ENCODE measurements around the gene DAP.
"Not testable (repeated sequence)": the region's sequence is repeated elsewhere in the genome, so short reads cannot be mapped to it uniquely, and the experiment has no call there.

The DAP gene

DNA sequence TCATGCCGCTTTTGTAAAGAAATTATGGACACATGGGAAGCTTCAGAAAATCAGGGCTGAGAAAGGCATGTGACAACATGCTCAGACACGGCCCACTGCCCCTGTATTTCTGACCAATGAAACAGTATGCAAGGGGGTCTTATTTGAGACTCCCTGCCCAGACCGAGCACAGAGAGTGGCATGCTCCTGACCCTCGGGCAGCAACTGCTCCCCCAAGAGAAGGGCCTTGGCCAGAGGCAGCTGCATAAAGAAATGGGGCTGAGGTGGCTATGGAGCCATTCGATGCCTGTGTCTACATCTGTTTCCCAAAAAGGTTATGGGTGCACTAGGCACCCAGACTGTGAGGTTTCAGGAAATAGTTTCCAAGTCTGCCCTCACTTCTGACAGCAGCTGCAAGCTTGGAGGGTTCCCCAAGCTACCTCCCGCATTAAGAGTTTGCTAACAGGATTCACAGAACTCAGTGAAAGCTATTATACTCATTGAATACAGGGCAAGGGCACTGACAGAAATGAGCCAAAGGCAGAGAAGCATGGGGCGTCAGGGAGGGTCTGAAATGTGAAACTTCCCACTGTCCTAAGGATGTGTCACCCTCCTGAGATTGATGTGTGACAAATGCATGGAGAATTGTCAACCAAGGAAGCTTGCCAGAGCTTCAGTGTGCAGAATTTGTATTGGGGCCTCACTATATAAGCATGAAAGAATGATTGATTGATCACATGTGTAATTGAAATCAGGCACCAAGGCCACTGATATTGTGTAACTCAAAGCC is 94.3 kb downstream of the DAP start:
- no peak overlapping the region for H3K4me3 ChIP-seq (ENCODE audit: low read length)
- no peak for DNase-seq (ENCODE audit: low read depth)
- TF ChIP-seq, protein P1, sequence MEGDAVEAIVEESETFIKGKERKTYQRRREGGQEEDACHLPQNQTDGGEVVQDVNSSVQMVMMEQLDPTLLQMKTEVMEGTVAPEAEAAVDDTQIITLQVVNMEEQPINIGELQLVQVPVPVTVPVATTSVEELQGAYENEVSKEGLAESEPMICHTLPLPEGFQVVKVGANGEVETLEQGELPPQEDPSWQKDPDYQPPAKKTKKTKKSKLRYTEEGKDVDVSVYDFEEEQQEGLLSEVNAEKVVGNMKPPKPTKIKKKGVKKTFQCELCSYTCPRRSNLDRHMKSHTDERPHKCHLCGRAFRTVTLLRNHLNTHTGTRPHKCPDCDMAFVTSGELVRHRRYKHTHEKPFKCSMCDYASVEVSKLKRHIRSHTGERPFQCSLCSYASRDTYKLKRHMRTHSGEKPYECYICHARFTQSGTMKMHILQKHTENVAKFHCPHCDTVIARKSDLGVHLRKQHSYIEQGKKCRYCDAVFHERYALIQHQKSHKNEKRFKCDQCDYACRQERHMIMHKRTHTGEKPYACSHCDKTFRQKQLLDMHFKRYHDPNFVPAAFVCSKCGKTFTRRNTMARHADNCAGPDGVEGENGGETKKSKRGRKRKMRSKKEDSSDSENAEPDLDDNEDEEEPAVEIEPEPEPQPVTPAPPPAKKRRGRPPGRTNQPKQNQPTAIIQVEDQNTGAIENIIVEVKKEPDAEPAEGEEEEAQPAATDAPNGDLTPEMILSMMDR (IDR thresholded peaks at IDR 0.05; ENCODE audit: insufficient read depth, low read depth, low read length, missing control alignments), result no peak

DNA sequence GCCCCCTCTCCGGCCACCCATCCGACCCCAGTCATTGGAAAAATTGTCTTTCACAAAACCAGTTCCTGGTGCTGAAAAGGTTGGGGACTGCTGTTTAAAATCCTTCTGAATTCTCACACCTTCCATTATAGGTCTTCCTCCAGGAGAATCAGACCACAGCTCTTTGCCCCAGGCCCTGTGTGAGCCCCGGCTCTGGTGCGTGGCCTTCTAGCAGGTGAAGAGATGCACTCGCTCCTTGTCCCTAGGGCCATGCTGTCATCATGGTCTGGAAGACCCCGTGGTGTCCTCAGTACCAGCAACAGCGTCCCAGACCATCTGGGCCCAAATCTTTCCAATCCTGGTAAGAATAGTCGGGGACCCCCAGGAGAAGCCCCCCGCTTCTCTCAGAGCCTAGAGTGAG is 95.2 kb downstream of the DAP start:
- no peak for DNase-seq (ENCODE audit: low read depth)
- TF ChIP-seq, protein P1 (IDR thresholded peaks at IDR 0.05; ENCODE audit: insufficient read depth, low read depth, low read length, missing control alignments), result no peak
- no peak overlapping the region for H3K4me3 ChIP-seq (ENCODE audit: low read length)

GRCh38 chr5:10664180-10664769 is 96.8 kb downstream of the DAP start:
- not testable (repeated sequence) for DNase-seq (ENCODE audit: low read depth); H3K4me3 ChIP-seq (ENCODE audit: low read length)

GRCh38 chr5:10663489-10664179 is 97.4 kb downstream of the DAP start:
- DNase-seq (ENCODE audit: low read depth), result no peak
- TF ChIP-seq, protein P1 (IDR thresholded peaks at IDR 0.05; ENCODE audit: insufficient read depth, low read depth, low read length, missing control alignments), result no peak
- no peak overlapping the region for H3K4me3 ChIP-seq (ENCODE audit: low read length)

- DNase-seq (ENCODE audit: low read depth), result no peak
- TF ChIP-seq, protein P1 (IDR thresholded peaks at IDR 0.05; ENCODE audit: insufficient read depth, low read depth, low read length, missing control alignments), result no peak
- no peak overlapping the region for H3K4me3 ChIP-seq (ENCODE audit: low read length)
Observed at GRCh38 chr5:10662661-10663488, 98.2 kb downstream of the DAP start.

- H3K4me3 ChIP-seq (ENCODE audit: low read length), result no peak overlapping the region
- TF ChIP-seq, protein P1 (IDR thresholded peaks at IDR 0.05; ENCODE audit: insufficient read depth, low read depth, low read length, missing control alignments), result no peak
- DNase-seq (ENCODE audit: low read depth), result no peak
Observed at GRCh38 chr5:10662083-10662482, 99.0 kb downstream of the DAP start.

DNA sequence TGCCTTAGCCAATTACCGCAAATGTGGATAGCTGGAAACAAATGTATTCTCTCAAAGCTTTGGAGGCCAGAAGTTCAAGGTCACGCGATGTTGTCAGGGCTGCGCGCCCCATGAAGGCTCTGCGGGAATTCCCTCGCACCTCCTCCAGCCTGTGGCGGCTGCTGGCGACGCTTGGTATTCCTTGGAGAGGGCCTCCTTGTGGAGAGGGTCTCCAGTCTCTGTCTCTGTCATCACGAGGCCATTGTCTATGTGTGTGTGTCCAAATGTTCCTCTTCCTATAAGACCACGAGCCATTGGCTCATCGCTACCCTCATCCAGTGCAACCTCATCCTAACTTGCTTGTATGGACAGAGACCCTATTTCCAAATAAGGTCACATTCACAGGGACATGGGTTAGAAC is 99.6 kb downstream of the DAP start:
- DNase-seq (ENCODE audit: low read depth), result no peak
- no peak overlapping the region for H3K4me3 ChIP-seq (ENCODE audit: low read length)
- TF ChIP-seq, protein P1 (IDR thresholded peaks at IDR 0.05; ENCODE audit: insufficient read depth, low read depth, low read length, missing control alignments), result no peak
